ENCODE measurements around the gene BTG3. TPM values are rescaled to one million over a fixed set of nuclear protein-coding genes. Genes with fewer than 3 reads are reported as not detected.

BTG3 gene
- total and polyA plus RNA-seq, 2 donors (not counting 3 experiments of a cell fraction or from before 2014, with no cell fraction given), result 18.1 to 37.2 TPM

- H3K36me3 ChIP-seq (ENCODE audit: control insufficient read depth in 2 of 2, extremely low read depth in 1 of 2, insufficient read depth in 2 of 2, low read length in 2 of 2), result peaks cover 0 to 15% of the 10 kb centered on the region in 2 experiments
- no peak overlapping the region for H3K9ac ChIP-seq (replicated peaks; ENCODE audit: extremely low read depth, insufficient read depth, low read length)
- ChIA-PET POLR2A (no interaction called here), CTCF (interaction anchor here (1.0 to 2.4 kb wide), 5 partner anchors 10 to 203 kb away, joined by 3 to 17 read pairs (median 3); no protein-coding TSS in a partner anchor)
- no peaks in the 10 kb centered on the region for H3K9me3 ChIP-seq (replicated peaks; ENCODE audit: control insufficient read depth, insufficient read depth, low read length)
- H3K4me3 ChIP-seq (replicated peaks in 1 of 3; ENCODE audit: insufficient read depth in 1 of 3, low read depth in 1 of 3, low read length in 3 of 3), result no peak overlapping the region
- H3K4me2 ChIP-seq (ENCODE audit: insufficient read depth, low read length), result no peak overlapping the region
- no peaks in the 10 kb centered on the region for H3K4me1 ChIP-seq (ENCODE audit: control insufficient read depth, extremely low read depth, insufficient read depth, low read length)
- H3K27me3 ChIP-seq (ENCODE audit: control insufficient read depth in 2 of 2, insufficient read depth in 2 of 2, low read length in 2 of 2), result no peaks in the 10 kb centered on the region
- FAIRE-seq (no peak), DNase-seq (ENCODE audit: low read depth, low spot score) (no peak)
- H2AFZ ChIP-seq (ENCODE audit: low read depth, low read length), result no peak overlapping the region
- H3K9me1 ChIP-seq (replicated peaks; ENCODE audit: control insufficient read depth, extremely low read depth, insufficient read depth, low read length), result no peaks in the 10 kb centered on the region
- no peak overlapping the region for H3K27ac ChIP-seq (ENCODE audit: insufficient read depth, low read depth, low read length)
- no TSS peak for BruUV-seq (replicated peaks)
- H3K79me2 ChIP-seq (ENCODE audit: control insufficient read depth, insufficient read depth, low read length), result no peaks in the 10 kb centered on the region
- H4K20me1 ChIP-seq (replicated peaks; ENCODE audit: control insufficient read depth, extremely low read depth, insufficient read depth, low read length), result no peaks in the 10 kb centered on the region
- no peak for TF ChIP-seq FOS (IDR thresholded peaks at IDR 0.05; ENCODE audit: borderline replicate concordance, insufficient read depth, low read length)
- TF ChIP-seq JUN (IDR thresholded peaks at IDR 0.05; ENCODE audit: borderline replicate concordance, insufficient read depth, insufficient read length, low read depth), result no peak
- TF ChIP-seq POLR2AphosphoS5 (IDR thresholded peaks at IDR 0.05; ENCODE audit: insufficient read depth, low read depth, low read length), result no peak
- no peak for TF ChIP-seq MYC (IDR thresholded peaks at IDR 0.05; ENCODE audit: low read depth, low read length)
- no peak for TF ChIP-seq MAX (IDR thresholded peaks at IDR 0.05; ENCODE audit: insufficient read depth, insufficient read length)
- no peak for TF ChIP-seq GATA2 (IDR thresholded peaks at IDR 0.05; ENCODE audit: insufficient read depth, insufficient read length, low read depth, low read length)
- no peak for TF ChIP-seq POLR2A (IDR thresholded peaks at IDR 0.05; ENCODE audit: low read depth, low read length)
- no peak for TF ChIP-seq CTCF (IDR thresholded peaks at IDR 0.05; ENCODE audit: extremely low read depth in 1 of 2, insufficient read depth in 1 of 2, low read depth in 1 of 2, low read length in 2 of 2)
- no peak for TF ChIP-seq EZH2 (IDR thresholded peaks at IDR 0.05; ENCODE audit: borderline replicate concordance, low read depth, low read length, severe bottlenecking)
- dilution Hi-C loops (cut with MboI; ENCODE audit: extremely low pct_ligation_motif_present, low sequenced_read_pairs), result no loop called here
- intact Hi-C loops (cut with micrococcal nuclease), result no loop called here
These were observed 22.3 kb downstream of the BTG3 start for GRCh38 chr21:17590430-17590829.

All from endothelial cell of umbilical vein (primary cell).